Peyer's patch (tissue), 4 donors: ENCODE data around the gene UBE2J2.

ENCODE experiments used
- POLR2A ChIP-seq, 2 donors: fragments of 450-650 bp; IDR thresholded peaks; one replicate each; pipeline ENCODE4 v1.5.1; 2017; ENCODE audit warnings: antibody characterized with exemption in 2 of 2, mild to moderate bottlenecking in 2 of 2, moderate library complexity in 2 of 2
- TF ChIP-seq, protein P1 (sequence below), 6 experiments: fragments of 450-650 bp in 4 of 6; fragments of 200-600 bp in 2 of 6; sonication (generic) in 1 of 6; IDR thresholded peaks; one replicate each; pipeline ENCODE4 v1.5.1; 2017 to 2019; ENCODE audit warnings: antibody characterized with exemption in 6 of 6, mild to moderate bottlenecking in 3 of 6, moderate library complexity in 1 of 6

DNA sequence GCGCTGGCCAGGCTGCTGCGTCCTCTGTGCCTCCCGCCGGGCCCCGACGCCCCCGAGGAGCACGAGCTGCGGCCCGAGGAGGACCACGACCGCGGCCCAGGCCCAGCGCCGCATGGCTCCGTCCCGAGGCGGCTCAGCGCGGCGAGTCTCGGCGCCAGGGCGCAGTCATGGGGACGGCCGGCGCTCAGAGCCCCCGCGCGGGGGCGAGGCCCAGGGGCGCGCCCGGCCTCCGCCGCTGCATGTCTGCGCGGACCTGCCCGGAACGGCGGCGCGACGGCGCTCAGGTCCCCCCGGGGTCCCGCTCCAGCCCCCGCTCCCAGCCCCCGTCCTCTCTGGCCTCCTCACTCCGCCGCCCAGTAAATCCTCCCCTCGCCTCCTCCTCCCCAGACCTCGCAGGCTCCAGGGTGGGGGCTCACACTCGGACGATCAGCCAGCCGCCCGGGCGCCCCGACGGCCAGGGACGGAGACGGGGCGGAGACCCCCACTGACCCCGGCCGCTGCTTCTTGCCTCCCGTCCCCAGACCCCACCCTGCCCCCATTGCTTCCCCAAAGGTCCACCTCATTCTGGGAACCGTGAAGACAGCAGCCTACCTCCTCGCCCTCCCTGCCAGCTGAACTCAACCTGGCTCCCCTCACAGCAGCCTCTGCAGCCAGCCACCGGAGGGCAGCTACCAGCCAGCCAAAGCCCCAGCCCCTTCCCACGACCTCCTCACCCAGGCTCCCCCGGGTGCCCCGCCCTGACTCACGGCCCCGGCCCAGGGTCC is 26.9 kb downstream of the UBE2J2 start, which contains the start of gene C1QTNF12:
- TF ChIP-seq, protein P1, sequence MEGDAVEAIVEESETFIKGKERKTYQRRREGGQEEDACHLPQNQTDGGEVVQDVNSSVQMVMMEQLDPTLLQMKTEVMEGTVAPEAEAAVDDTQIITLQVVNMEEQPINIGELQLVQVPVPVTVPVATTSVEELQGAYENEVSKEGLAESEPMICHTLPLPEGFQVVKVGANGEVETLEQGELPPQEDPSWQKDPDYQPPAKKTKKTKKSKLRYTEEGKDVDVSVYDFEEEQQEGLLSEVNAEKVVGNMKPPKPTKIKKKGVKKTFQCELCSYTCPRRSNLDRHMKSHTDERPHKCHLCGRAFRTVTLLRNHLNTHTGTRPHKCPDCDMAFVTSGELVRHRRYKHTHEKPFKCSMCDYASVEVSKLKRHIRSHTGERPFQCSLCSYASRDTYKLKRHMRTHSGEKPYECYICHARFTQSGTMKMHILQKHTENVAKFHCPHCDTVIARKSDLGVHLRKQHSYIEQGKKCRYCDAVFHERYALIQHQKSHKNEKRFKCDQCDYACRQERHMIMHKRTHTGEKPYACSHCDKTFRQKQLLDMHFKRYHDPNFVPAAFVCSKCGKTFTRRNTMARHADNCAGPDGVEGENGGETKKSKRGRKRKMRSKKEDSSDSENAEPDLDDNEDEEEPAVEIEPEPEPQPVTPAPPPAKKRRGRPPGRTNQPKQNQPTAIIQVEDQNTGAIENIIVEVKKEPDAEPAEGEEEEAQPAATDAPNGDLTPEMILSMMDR (IDR thresholded peaks at IDR 0.05) = no peak
- no peak for TF ChIP-seq POLR2A (IDR thresholded peaks at IDR 0.05)
